Measurements from ENCODE around the gene RXRA.

RXRA gene

DNA sequence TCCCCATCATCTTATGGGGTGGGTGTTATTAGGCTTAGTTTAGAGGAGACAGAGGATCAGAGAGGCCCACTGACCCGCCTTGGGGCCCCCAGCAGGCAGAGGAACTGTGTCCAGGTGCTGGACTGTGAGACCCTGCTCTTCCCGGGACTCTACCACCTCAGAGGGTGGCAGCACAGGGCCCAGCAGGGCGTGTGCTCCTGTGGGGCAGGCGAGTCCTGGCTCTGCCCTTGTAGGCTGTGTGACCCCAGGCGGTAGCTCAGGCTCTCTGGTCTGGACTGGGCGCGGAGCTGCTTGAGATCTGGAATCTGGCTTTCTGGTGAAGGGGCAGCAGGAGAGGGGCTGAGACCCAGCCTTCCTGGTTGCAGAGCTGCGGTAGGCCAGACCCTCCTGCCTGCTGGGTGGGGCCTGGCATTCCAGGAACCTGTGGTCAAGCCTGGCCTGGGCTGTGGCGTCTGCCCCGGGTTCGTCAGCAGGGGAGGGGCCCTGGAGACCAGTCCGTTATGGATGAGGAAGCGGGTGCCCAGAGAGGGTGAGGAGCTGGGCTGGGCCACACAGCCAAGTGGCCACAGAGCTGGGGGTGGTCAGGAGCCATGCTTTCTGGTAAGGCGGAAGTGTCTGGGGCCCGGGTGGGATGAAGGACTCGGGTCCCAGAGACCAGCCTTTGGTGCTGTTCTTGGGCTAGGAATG, 46.5 kb downstream of the RXRA start:
- Histone ChIP-seq H3K36me3 (ENCODE audit: control insufficient read depth, insufficient read depth, low read length) (no peaks in the 10 kb centered on the region), H3K4me1 (peaks cover 68% of the 10 kb centered on the region), H2AFZ (no peak overlapping the region), H3K4me3 (ENCODE audit: low read depth, low read length) (no peak overlapping the region), H3K4me2 (ENCODE audit: low read length) (no peak overlapping the region), H3K9ac (no peak overlapping the region), H3K9me3 (ENCODE audit: control insufficient read depth, low read length) (no peaks in the 10 kb centered on the region), H3K79me2 (peaks cover 57% of the 10 kb centered on the region), H3K27ac (peak overlapping the region; percentile 12), H3K27me3 (ENCODE audit: control insufficient read depth, insufficient read depth, low read length) (no peaks in the 10 kb centered on the region)
- TF ChIP-seq, protein P1, sequence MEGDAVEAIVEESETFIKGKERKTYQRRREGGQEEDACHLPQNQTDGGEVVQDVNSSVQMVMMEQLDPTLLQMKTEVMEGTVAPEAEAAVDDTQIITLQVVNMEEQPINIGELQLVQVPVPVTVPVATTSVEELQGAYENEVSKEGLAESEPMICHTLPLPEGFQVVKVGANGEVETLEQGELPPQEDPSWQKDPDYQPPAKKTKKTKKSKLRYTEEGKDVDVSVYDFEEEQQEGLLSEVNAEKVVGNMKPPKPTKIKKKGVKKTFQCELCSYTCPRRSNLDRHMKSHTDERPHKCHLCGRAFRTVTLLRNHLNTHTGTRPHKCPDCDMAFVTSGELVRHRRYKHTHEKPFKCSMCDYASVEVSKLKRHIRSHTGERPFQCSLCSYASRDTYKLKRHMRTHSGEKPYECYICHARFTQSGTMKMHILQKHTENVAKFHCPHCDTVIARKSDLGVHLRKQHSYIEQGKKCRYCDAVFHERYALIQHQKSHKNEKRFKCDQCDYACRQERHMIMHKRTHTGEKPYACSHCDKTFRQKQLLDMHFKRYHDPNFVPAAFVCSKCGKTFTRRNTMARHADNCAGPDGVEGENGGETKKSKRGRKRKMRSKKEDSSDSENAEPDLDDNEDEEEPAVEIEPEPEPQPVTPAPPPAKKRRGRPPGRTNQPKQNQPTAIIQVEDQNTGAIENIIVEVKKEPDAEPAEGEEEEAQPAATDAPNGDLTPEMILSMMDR (IDR thresholded peaks at IDR 0.05), result no peak

DNA sequence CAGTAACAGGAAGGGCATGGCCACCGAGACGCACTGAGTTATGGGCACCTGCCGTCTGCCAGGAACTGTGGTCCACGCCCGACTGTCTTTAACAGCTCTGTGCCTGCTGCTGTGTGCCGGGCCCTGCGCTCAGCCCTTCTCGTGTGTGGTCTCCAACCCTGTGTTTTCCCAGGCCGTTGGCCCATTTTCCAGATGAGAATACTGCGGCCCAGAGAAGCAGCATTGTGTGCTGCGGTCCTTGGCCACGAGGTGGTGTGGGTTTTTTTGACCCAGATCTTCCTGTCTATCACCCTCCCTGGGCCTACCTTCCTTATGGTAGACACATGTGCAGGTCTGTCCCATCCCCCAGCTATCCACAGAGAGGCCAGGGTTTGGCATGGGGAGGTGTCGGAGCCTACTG, 47.0 kb downstream of the RXRA start:
- Histone ChIP-seq H3K79me2 (peaks cover 57% of the 10 kb centered on the region), H3K36me3 (ENCODE audit: control insufficient read depth, insufficient read depth, low read length) (no peaks in the 10 kb centered on the region), H3K4me1 (peaks cover 69% of the 10 kb centered on the region), H3K27ac (no peak overlapping the region), H3K9me3 (ENCODE audit: control insufficient read depth, low read length) (no peaks in the 10 kb centered on the region), H3K4me3 (ENCODE audit: low read depth, low read length) (no peak overlapping the region), H3K27me3 (ENCODE audit: control insufficient read depth, insufficient read depth, low read length) (no peaks in the 10 kb centered on the region), H2AFZ (no peak overlapping the region), H3K9ac (no peak overlapping the region), H3K4me2 (ENCODE audit: low read length) (no peak overlapping the region)
- TF ChIP-seq, protein P1 (IDR thresholded peaks at IDR 0.05), result no peak

DNA sequence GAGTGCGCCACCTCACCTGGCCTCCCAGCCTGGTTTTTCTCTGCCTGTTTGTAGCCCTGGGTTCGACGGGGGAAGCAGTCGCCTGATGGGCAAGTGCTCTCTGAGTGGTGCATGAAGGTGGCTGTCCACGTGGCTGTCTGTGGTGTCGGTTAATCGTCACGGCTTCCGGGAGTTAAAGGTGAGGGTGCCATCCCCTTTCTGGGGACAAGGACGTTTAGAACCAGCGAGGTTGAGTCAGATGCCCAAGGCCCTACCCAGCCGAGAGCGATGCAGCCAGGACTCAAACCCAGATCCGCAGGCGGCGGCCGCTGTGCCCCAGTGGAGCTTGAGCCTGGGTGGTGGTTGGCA, 47.7 kb downstream of the RXRA start:
- H2AFZ ChIP-seq, result no peak overlapping the region
- no peaks in the 10 kb centered on the region for H3K27me3 ChIP-seq (ENCODE audit: control insufficient read depth, insufficient read depth, low read length)
- peaks cover 63% of the 10 kb centered on the region for H3K79me2 ChIP-seq
- TF ChIP-seq, protein P1 (IDR thresholded peaks at IDR 0.05), result no peak
- H3K9ac ChIP-seq, result no peak overlapping the region
- H3K4me1 ChIP-seq, result peaks cover 72% of the 10 kb centered on the region
- peak overlapping the region; percentile 96 for H3K27ac ChIP-seq
- no peaks in the 10 kb centered on the region for H3K9me3 ChIP-seq (ENCODE audit: control insufficient read depth, low read length)
- no peak overlapping the region for H3K4me2 ChIP-seq (ENCODE audit: low read length)
- H3K4me3 ChIP-seq (ENCODE audit: low read depth, low read length), result no peak overlapping the region
- no peaks in the 10 kb centered on the region for H3K36me3 ChIP-seq (ENCODE audit: control insufficient read depth, insufficient read depth, low read length)

DNA sequence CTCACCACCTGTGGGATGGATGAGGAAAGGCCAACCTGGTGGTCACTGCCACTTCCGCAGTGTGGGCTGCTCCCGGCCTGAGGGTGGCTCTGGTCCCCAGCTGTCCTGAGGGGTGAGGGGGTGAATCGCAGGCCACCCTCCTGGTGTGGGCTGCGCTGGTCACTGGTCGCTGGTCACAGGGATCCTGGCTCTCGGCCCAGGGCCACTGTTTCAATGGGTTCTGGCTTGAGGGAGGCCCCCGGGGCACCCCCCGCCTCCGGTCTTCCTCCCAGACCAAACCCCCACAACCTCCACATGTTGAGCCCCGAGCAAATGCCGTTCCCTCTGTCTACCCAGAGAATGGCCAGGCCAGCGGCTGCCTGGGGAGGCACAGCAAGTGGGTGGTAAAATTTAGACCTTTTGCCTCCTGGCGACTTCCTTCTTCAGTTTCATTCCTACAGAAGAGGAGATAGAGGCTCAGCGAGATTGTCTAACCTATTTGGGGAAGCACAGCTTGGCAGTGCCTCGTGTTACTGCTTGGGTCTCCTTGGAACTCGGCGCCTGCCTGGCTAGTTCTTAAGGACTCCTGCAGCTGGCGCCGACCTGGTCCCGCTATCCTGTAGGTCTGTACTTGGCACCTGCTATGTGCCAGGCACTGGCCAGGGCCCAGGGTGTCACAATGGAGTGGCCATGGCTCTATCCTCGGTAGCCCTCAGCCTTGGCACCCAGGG, 48.2 kb downstream of the RXRA start:
- Histone ChIP-seq H3K4me3 (ENCODE audit: low read depth, low read length) (no peak overlapping the region), H3K9ac (peak overlapping the region; percentile 28)
- TF ChIP-seq, protein P1 (IDR thresholded peaks at IDR 0.05), result no peak

More for the DNA sequence above, 48.2 kb downstream of the RXRA start:
- Histone ChIP-seq H2AFZ (no peak overlapping the region), H3K4me2 (ENCODE audit: low read length) (peak overlapping the region; percentile 36), H3K27ac (peak overlapping the region; percentile 96), H3K9me3 (ENCODE audit: control insufficient read depth, low read length) (no peaks in the 10 kb centered on the region), H3K36me3 (ENCODE audit: control insufficient read depth, insufficient read depth, low read length) (no peaks in the 10 kb centered on the region), H3K4me1 (peaks cover 75% of the 10 kb centered on the region), H3K79me2 (peaks cover 68% of the 10 kb centered on the region), H3K27me3 (ENCODE audit: control insufficient read depth, insufficient read depth, low read length) (no peaks in the 10 kb centered on the region)

All from parathyroid adenoma (tissue), 2 donors.